SK-N-SH treated with all-trans-retinoic acid at 6 μM for 48 hours (cell line): Measurements from ENCODE around the gene EMD.

Experiments used
- ATAC-seq: fragments of 200-7000 bp; cut with Tn5 transposase; 3 replicates; pipeline ENCODE4 v1.9.1; 2020; ENCODE audit warnings: mild to moderate bottlenecking, moderate library complexity
- ARNTL ChIP-seq: fragments of 450-650 bp; formaldehyde crosslinking; IDR thresholded peaks from 2 replicates; pipeline ENCODE4 v1.5.0; 2020; ENCODE audit warnings: low read depth, mild to moderate bottlenecking, moderate library complexity, borderline replicate concordance
- BACH2 ChIP-seq: fragments of 250-450 bp; sonication (Bioruptor Pico); IDR thresholded peaks from 2 replicates; pipeline ENCODE4 v1.9.0; 2021; ENCODE audit warnings: mild to moderate bottlenecking, borderline replicate concordance
- CSDC2 ChIP-seq: fragments of 250-450 bp; sonication (Bioruptor Pico); IDR thresholded peaks from 2 replicates; pipeline ENCODE4 v1.5.0; 2020; ENCODE audit warnings: mild to moderate bottlenecking, moderate library complexity
- ESRRG ChIP-seq: fragments of 250-450 bp; sonication (Bioruptor Pico); IDR thresholded peaks from 2 replicates; pipeline ENCODE4 v1.6.1; 2021; ENCODE audit warnings: mild to moderate bottlenecking
- GLIS3 ChIP-seq: fragments of 250-450 bp; sonication (Bioruptor Pico); IDR thresholded peaks from 2 replicates; pipeline ENCODE4 v1.5.0; 2020; ENCODE audit warnings: mild to moderate bottlenecking, moderate library complexity
- ISL1 ChIP-seq: fragments of 250-450 bp; sonication (Bioruptor Pico); IDR thresholded peaks from 2 replicates; pipeline ENCODE4 v2.1.2; 2022; ENCODE audit warnings: mild to moderate bottlenecking, moderate library complexity
- OSR1 ChIP-seq: fragments of 250-450 bp; sonication (Bioruptor Pico); IDR thresholded peaks from 2 replicates; pipeline ENCODE4 v1.8.0; 2022; ENCODE audit warnings: moderate library complexity, mild to moderate bottlenecking, inconsistent platforms
- PPARA ChIP-seq: fragments of 250-450 bp; sonication (Bioruptor Pico); IDR thresholded peaks from 2 replicates; pipeline ENCODE4 v1.5.0; 2020; ENCODE audit warnings: mild to moderate bottlenecking, borderline replicate concordance
- RARB ChIP-seq: fragments of 250-450 bp; sonication (Bioruptor Pico); IDR thresholded peaks from 2 replicates; pipeline ENCODE4 v1.8.0; 2021; ENCODE audit warnings: mild to moderate bottlenecking, moderate library complexity
- SNAI2 ChIP-seq: fragments of 250-450 bp; sonication (Bioruptor Pico); IDR thresholded peaks from 2 replicates; pipeline ENCODE4 v1.5.0; 2020; ENCODE audit warnings: mild to moderate bottlenecking, moderate library complexity
- TCF4 ChIP-seq: fragments of 250-450 bp; sonication (Bioruptor Pico); IDR thresholded peaks from 2 replicates; pipeline ENCODE4 v1.8.0; 2021; ENCODE audit warnings: mild to moderate bottlenecking, moderate library complexity, borderline replicate concordance
- TOX ChIP-seq: fragments of 250-450 bp; sonication (Bioruptor Pico); IDR thresholded peaks from 2 replicates; pipeline ENCODE4 v1.8.0; 2021; ENCODE audit warnings: mild to moderate bottlenecking, moderate library complexity, borderline replicate concordance
- ZC3H10 ChIP-seq: fragments of 250-450 bp; sonication (Bioruptor Pico); IDR thresholded peaks from 2 replicates; pipeline ENCODE4 v1.5.1; 2021; ENCODE audit warnings: mild to moderate bottlenecking, moderate library complexity
- ZFP3 ChIP-seq: fragments of 250-450 bp; sonication (Bioruptor Pico); IDR thresholded peaks from 2 replicates; pipeline ENCODE4 v1.5.0; 2020; ENCODE audit warnings: mild to moderate bottlenecking, moderate library complexity
- ZFP30 ChIP-seq: fragments of 450-650 bp; formaldehyde crosslinking; IDR thresholded peaks from 2 replicates; pipeline ENCODE4 v1.5.0; 2022; ENCODE audit warnings: mild to moderate bottlenecking, moderate library complexity
- ZNF70 ChIP-seq: fragments of 450-650 bp; formaldehyde crosslinking; IDR thresholded peaks from 2 replicates; pipeline ENCODE4 v1.5.0; 2020; ENCODE audit warnings: mild to moderate bottlenecking, moderate library complexity
- ZNF8 ChIP-seq: fragments of 450-650 bp; formaldehyde crosslinking; IDR thresholded peaks from 2 replicates; pipeline ENCODE4 v1.5.0; 2020; ENCODE audit warnings: mild to moderate bottlenecking, moderate library complexity
- TF ChIP-seq, protein P1 (sequence below): fragments of 250-450 bp; sonication (Bioruptor Pico); IDR thresholded peaks from 2 replicates; pipeline ENCODE4 v1.8.0; 2020; ENCODE audit warnings: mild to moderate bottlenecking, moderate library complexity, borderline replicate concordance
- TF ChIP-seq, protein P2 (sequence below): fragments of 250-450 bp; sonication (Bioruptor Pico); IDR thresholded peaks from 2 replicates; pipeline ENCODE4 v1.5.0; 2020; ENCODE audit warnings: mild to moderate bottlenecking, moderate library complexity
- TF ChIP-seq, protein P3 (sequence below): fragments of 250-450 bp; sonication (Bioruptor Pico); IDR thresholded peaks from 2 replicates; pipeline ENCODE4 v1.8.0; 2021; ENCODE audit warnings: low read depth, mild to moderate bottlenecking, moderate library complexity, borderline replicate concordance
- TF ChIP-seq, protein P4 (sequence below): fragments of 250-450 bp; sonication (Bioruptor Pico); IDR thresholded peaks from 2 replicates; pipeline ENCODE4 v1.5.1; 2021; ENCODE audit warnings: mild to moderate bottlenecking, moderate library complexity

Gene EMD

DNA sequence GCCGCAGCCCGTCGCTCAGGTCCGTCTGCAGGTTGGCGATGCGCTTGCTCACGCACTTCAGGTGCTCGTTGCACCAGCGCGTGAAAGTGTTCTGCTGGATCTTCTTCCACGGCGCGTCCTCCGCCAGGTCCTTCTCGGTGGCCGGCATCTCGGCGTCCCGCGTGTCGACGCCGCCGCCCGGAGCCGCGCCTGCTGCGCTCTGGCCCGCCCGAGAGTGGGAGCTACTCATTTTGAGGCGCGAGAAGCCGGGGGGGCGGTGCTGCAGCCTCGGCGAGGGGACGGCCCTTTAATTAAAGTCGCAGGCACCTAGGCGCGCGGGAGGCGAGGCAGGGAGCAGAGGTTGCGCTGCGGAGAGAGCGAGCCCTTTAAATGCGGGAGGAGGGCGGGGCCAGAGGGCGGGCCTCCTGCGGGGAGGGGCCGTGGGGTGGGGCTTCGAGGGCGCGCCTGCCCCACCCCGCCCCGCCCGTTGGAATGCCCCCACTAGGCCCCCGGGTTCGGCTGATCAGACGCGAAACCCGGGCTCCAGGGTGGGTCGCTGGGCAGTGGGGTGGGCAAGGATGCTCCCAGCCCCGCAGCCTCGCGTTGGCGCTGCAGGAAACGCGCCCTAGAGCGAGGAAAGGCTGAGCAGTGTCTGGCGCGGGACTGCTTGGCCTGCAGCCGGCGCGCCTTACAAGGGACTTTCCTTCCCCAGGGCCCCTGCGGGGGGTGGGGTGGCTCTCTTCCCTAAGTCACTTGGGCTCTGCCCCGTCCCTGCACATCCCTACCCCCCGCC is 7.9 kb upstream of the EMD start:
- ATAC-seq: peak; percentile 53
- TF ChIP-seq GLIS3 (CRISPR knock-in tag) (0 out of 2 replicates have a peak, but pooled peaks have one; percentile 28), RARB (peak; percentile 76; the same call in 1 of the 2 replicates)
- TF ChIP-seq, protein P1, sequence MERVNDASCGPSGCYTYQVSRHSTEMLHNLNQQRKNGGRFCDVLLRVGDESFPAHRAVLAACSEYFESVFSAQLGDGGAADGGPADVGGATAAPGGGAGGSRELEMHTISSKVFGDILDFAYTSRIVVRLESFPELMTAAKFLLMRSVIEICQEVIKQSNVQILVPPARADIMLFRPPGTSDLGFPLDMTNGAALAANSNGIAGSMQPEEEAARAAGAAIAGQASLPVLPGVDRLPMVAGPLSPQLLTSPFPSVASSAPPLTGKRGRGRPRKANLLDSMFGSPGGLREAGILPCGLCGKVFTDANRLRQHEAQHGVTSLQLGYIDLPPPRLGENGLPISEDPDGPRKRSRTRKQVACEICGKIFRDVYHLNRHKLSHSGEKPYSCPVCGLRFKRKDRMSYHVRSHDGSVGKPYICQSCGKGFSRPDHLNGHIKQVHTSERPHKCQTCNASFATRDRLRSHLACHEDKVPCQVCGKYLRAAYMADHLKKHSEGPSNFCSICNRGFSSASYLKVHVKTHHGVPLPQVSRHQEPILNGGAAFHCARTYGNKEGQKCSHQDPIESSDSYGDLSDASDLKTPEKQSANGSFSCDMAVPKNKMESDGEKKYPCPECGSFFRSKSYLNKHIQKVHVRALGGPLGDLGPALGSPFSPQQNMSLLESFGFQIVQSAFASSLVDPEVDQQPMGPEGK: peak; percentile 32; the same call in 1 of the 2 replicates
- TF ChIP-seq, protein P2, sequence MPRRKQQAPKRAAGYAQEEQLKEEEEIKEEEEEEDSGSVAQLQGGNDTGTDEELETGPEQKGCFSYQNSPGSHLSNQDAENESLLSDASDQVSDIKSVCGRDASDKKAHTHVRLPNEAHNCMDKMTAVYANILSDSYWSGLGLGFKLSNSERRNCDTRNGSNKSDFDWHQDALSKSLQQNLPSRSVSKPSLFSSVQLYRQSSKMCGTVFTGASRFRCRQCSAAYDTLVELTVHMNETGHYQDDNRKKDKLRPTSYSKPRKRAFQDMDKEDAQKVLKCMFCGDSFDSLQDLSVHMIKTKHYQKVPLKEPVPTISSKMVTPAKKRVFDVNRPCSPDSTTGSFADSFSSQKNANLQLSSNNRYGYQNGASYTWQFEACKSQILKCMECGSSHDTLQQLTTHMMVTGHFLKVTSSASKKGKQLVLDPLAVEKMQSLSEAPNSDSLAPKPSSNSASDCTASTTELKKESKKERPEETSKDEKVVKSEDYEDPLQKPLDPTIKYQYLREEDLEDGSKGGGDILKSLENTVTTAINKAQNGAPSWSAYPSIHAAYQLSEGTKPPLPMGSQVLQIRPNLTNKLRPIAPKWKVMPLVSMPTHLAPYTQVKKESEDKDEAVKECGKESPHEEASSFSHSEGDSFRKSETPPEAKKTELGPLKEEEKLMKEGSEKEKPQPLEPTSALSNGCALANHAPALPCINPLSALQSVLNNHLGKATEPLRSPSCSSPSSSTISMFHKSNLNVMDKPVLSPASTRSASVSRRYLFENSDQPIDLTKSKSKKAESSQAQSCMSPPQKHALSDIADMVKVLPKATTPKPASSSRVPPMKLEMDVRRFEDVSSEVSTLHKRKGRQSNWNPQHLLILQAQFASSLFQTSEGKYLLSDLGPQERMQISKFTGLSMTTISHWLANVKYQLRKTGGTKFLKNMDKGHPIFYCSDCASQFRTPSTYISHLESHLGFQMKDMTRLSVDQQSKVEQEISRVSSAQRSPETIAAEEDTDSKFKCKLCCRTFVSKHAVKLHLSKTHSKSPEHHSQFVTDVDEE (CRISPR knock-in tag): no peak

DNA sequence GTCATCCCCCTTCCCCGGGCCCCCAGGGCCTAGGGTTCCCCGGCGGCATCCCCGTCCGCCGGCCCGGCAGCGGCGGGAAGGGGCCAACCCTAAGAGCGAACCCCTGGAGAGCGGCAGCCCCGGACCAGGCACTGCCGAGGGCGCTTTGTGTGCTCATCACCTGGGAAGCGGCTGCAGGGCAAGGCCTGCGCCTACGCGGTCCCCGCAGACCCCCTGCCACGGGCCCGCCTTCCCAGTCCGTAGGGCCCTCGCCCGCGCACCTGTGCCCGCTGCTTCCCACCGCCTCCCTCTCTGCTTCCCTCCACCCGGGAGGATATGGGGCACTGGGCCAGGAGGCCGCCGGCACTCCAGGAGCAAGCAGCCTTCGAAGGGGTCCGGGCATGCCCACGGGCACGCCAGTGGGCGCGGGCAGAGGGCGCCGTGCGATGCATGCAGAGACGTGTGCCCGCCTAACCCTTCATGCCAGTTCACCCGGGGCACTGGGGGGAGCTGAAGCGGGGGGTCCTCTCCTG is 7.2 kb upstream of the EMD start:
- TF ChIP-seq, protein P2 (CRISPR knock-in tag): no peak
- no peak for TF ChIP-seq TOX (CRISPR knock-in tag)
- no peak for TF ChIP-seq ZNF70 (CRISPR knock-in tag)
- no peak for TF ChIP-seq ZFP30
- no peak for TF ChIP-seq ARNTL (CRISPR knock-in tag)
- TF ChIP-seq, protein P3, sequence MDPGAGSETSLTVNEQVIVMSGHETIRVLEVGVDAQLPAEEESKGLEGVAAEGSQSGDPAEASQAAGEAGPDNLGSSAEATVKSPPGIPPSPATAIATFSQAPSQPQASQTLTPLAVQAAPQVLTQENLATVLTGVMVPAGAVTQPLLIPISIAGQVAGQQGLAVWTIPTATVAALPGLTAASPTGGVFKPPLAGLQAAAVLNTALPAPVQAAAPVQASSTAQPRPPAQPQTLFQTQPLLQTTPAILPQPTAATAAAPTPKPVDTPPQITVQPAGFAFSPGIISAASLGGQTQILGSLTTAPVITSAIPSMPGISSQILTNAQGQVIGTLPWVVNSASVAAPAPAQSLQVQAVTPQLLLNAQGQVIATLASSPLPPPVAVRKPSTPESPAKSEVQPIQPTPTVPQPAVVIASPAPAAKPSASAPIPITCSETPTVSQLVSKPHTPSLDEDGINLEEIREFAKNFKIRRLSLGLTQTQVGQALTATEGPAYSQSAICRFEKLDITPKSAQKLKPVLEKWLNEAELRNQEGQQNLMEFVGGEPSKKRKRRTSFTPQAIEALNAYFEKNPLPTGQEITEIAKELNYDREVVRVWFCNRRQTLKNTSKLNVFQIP (CRISPR knock-in tag): no peak
- no peak for TF ChIP-seq OSR1 (CRISPR knock-in tag)
- no peak for TF ChIP-seq SNAI2 (CRISPR knock-in tag)
- TF ChIP-seq, all 23 proteins: peak for 0

DNA sequence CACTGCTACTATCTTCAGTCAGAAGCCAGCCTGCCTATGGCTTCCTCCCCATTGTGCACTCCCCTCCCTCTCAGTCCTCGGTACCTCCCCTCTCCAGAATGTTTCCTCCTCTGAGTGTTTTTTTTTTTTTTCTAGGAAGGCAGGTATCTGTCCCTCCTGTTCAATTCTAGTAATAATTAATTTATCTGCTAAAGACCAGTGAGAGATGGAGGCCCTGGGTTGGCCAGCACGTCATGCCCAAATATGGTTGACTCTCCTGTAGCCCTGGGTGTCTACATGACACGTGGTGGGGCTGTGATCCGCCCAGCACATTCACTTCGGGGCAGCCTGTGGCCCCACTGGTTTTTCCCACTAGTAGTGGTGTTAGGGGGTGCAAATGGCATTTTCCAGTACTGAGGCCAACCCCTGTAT is 6.5 kb upstream of the EMD start:
- TF ChIP-seq ZNF8 (CRISPR knock-in tag): no peak
- ATAC-seq: no peak

More for the DNA sequence above, 7.2 kb upstream of the EMD start:
- ATAC-seq: no peak

DNA sequence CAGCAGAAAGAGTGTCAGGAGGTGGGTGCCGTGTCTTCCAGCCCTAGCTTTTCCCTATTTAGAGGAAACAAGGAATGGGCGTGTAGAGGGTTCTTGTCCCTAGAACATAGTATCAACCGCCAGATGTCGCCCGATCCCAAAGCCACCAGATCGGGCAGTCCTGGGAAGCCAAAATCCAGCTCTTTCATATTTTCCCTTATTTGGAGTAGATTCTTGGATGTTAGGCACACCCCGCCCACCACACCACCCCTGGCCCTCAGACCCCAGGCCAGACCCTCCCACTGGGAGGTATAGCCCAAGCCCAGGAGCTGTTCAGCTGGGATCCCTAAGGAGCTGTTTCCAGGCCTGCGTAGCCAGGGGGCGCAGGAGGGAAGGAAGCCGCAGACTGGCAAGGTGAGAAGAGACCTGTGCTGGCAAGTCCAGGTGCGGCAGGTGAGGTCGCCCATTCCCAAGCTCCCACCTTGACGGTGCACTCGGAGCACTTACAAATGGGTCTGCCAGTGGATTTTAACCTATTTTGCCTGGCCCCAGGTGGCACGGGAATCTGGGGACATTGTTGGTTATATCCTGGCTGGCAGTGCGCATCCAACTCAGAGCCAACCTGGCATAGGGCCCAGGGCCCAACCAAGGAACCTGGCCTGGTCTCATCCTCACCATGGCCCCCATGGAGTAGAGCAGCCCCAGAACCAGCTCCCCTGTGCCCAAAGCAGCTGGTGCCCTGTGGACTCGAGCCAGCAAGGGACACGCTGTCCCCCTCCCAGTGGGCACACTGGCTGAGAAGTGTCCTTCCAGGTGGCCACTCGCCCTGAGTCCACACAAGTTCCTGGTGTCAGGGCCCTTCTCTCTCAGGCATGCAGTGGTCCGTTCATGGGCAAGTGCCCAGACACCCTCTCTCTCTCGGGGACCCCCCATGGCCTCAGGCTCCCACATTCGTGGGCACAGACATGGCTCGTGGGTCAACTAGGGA is 5.5 kb upstream of the EMD start:
- no peak for ATAC-seq
- TF ChIP-seq GLIS3 (CRISPR knock-in tag) (no peak), ZC3H10 (CRISPR knock-in tag) (no peak), ESRRG (CRISPR knock-in tag) (no peak), PPARA (CRISPR knock-in tag) (no peak), ZFP3 (CRISPR knock-in tag) (no peak), ZFP30 (no peak), CSDC2 (no peak), TOX (CRISPR knock-in tag) (no peak), ISL1 (CRISPR knock-in tag) (no peak), OSR1 (CRISPR knock-in tag) (no peak), BACH2 (CRISPR knock-in tag) (no peak), TCF4 (CRISPR knock-in tag) (no peak)
- TF ChIP-seq, protein P4, sequence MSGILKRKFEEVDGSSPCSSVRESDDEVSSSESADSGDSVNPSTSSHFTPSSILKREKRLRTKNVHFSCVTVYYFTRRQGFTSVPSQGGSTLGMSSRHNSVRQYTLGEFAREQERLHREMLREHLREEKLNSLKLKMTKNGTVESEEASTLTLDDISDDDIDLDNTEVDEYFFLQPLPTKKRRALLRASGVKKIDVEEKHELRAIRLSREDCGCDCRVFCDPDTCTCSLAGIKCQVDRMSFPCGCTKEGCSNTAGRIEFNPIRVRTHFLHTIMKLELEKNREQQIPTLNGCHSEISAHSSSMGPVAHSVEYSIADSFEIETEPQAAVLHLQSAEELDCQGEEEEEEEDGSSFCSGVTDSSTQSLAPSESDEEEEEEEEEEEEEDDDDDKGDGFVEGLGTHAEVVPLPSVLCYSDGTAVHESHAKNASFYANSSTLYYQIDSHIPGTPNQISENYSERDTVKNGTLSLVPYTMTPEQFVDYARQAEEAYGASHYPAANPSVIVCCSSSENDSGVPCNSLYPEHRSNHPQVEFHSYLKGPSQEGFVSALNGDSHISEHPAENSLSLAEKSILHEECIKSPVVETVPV (CRISPR knock-in tag): no peak
